K562 (cell line): ENCODE data around the gene MUC22. TPM values are rescaled to one million over a fixed set of nuclear protein-coding genes. Genes with fewer than 3 reads are reported as not detected.

Source experiments
- ATAC-seq: fragments of 200-7000 bp; cut with Tn5 transposase; 3 replicates; pipeline ENCODE4 v1.9.1; 2020; ENCODE audit warnings: moderate library complexity
- BruUV-seq: library from RNA; stranded (reverse); fragments of 400-500 nt; replicated peaks from 2 replicates; lab custom pipeline; 2021; lab: Mats Ljungman, UMichigan
- CTCF ChIA-PET: fragments of 300-600 bp; formaldehyde crosslinking; extraction: SDS; loops from one replicate; lab custom pipeline; 2021; ENCODE audit warnings: low intra/inter-chr PET ratio; lab: Yijun Ruan, JAX
- POLR2A ChIA-PET: fragments of 300-600, 350-650 bp; sonication (Branson Sonifier 250); formaldehyde crosslinking; extraction: SDS; loops from one replicate; lab custom pipeline; 2021; ENCODE audit warnings: antibody characterized with exemption, inconsistent platforms; lab: Yijun Ruan, JAX
- DNase-seq, 4 experiments: peaks; one replicate each; pipeline versions ENCODE4 v3.0.0 to v3.0.0-alpha.2; 2011 to 2018; ENCODE audit warnings: low spot score in 3 of 4, mixed read lengths in 3 of 4; ENCODE audit errors: extremely low read depth in 1 of 4
- FAIRE-seq: peaks from 2 replicates; lab custom pipeline; 2011; peaks lifted over from hg19 to GRCh38; lab: Jason Lieb, UNC
- H2AFZ ChIP-seq: 2 replicates; pipeline ENCODE4 v1.6.0; 2011; ENCODE audit warnings: low read depth, low read length, control low read depth, inconsistent platforms
- H3K27ac ChIP-seq: fragments of 200-600 bp; 3 replicates; pipeline ENCODE4 v1.8.0; 2011; ENCODE audit warnings: low read depth, mild to moderate bottlenecking, control low read depth, inconsistent platforms, low read length, moderate library complexity, mixed read lengths; ENCODE audit errors: extremely low read depth
- H3K27me3 ChIP-seq, 2 experiments: fragments of 300-600 bp in 1 of 2; 2 replicates in 1 of 2; 3 replicates in 1 of 2; pipeline versions ENCODE4 v1.6.0 to v1.8.0; 2011; ENCODE audit warnings: inconsistent platforms in 2 of 2, low read length in 2 of 2, mild to moderate bottlenecking in 1 of 2, mixed read lengths in 1 of 2, moderate library complexity in 1 of 2; ENCODE audit not compliant: control insufficient read depth in 2 of 2, insufficient read depth in 2 of 2
- H3K36me3 ChIP-seq: fragments of 300-600 bp; 3 replicates; pipeline ENCODE4 v1.8.0; 2011; ENCODE audit warnings: mild to moderate bottlenecking, low read length, inconsistent platforms; ENCODE audit not compliant: control insufficient read depth, insufficient read depth
- H3K4me1 ChIP-seq, 2 experiments: fragments of 200-600 bp in 1 of 2; replicated peaks in 1 of 2; 2 replicates in 1 of 2; 3 replicates in 1 of 2; pipeline versions ENCODE4 v1.5.1 to v1.8.0; 2011; ENCODE audit warnings: inconsistent platforms in 2 of 2, low read length in 2 of 2, mild to moderate bottlenecking in 1 of 2, mixed read lengths in 1 of 2, moderate library complexity in 1 of 2; ENCODE audit not compliant: control insufficient read depth in 2 of 2, insufficient read depth in 2 of 2
- H3K4me2 ChIP-seq: 2 replicates; pipeline ENCODE4 v1.6.1; 2011; ENCODE audit warnings: low read length, control low read depth, inconsistent platforms, mixed read lengths; ENCODE audit not compliant: insufficient read depth
- H3K4me3 ChIP-seq: fragments of 200-600 bp; sonication (generic), shearing (Covaris generic); 2 replicates; pipeline ENCODE4 v1.5.1; 2016; ENCODE audit warnings: control low read depth, inconsistent platforms
- H3K79me2 ChIP-seq: fragments of 200-600 bp; 3 replicates; pipeline ENCODE4 v1.8.0; 2011; ENCODE audit warnings: low read length, inconsistent platforms; ENCODE audit not compliant: control insufficient read depth, insufficient read depth
- H3K9ac ChIP-seq, 2 experiments: 2 replicates each; pipeline versions ENCODE4 v1.6.0 to v1.6.1; 2011; ENCODE audit warnings: low read depth in 2 of 2, low read length in 2 of 2, control low read depth in 1 of 2, inconsistent platforms in 1 of 2, mild to moderate bottlenecking in 1 of 2, mixed read lengths in 1 of 2; ENCODE audit not compliant: insufficient read depth in 1 of 2
- H3K9me1 ChIP-seq: one replicate; pipeline ENCODE4 v1.6.0; 2011; ENCODE audit warnings: inconsistent platforms, mild to moderate bottlenecking, low read length, moderate library complexity; ENCODE audit not compliant: control insufficient read depth, insufficient read depth
- H3K9me3 ChIP-seq: replicated peaks from 2 replicates; pipeline ENCODE4 v1.5.1; 2011; ENCODE audit warnings: low read depth, low read length, inconsistent platforms; ENCODE audit not compliant: control insufficient read depth, insufficient read depth
- H4K20me1 ChIP-seq: replicated peaks from 2 replicates; pipeline ENCODE4 v1.6.1; 2011; ENCODE audit warnings: low read length, inconsistent platforms, mixed read lengths; ENCODE audit not compliant: control insufficient read depth, insufficient read depth
- BHLHE40 ChIP-seq: IDR thresholded peaks from 2 replicates; pipeline ENCODE4 v1.6.1; 2011; ENCODE audit warnings: low read length, improper control_type of control experiment
- CBX1 ChIP-seq: sonication (generic); IDR thresholded peaks from 2 replicates; pipeline ENCODE4 v1.6.1; 2016; ENCODE audit warnings: antibody characterized with exemption, low read depth, mild to moderate bottlenecking
- EP300 ChIP-seq: IDR thresholded peaks from 2 replicates; pipeline ENCODE4 v1.6.1; 2012; ENCODE audit warnings: low read length, improper control_type of control experiment
- GABPA ChIP-seq: fragments of 200-800 bp; sonication (Bioruptor generic); conservative IDR thresholded peaks from 2 replicates; pipeline ENCODE4 v1.6.1; 2016; ENCODE audit warnings: low read depth, missing genetic modification characterization, missing compliant biosample characterization
- HMGN3 ChIP-seq: IDR thresholded peaks from 2 replicates; pipeline ENCODE4 v1.6.1; 2011; ENCODE audit warnings: borderline replicate concordance, low read depth, mild to moderate bottlenecking, mixed read lengths, low read length; ENCODE audit not compliant: insufficient read length; ENCODE audit errors: extremely low read depth
- HNRNPLL ChIP-seq: fragments of 200-400 bp; formaldehyde crosslinking; IDR thresholded peaks from 2 replicates; pipeline ENCODE4 v1.6.1; 2017; ENCODE audit warnings: low read length, low read depth, mild to moderate bottlenecking; ENCODE audit not compliant: poor library complexity, severe bottlenecking
- KLF16 ChIP-seq: IDR thresholded peaks from 2 replicates; pipeline ENCODE4 v1.6.1; 2016; ENCODE audit warnings: antibody characterized with exemption
- NFXL1 ChIP-seq: fragments of 450-650 bp; formaldehyde crosslinking; IDR thresholded peaks from 2 replicates; pipeline ENCODE4 v1.4.0; 2021; ENCODE audit warnings: mild to moderate bottlenecking
- NR1H2 ChIP-seq: sonication (generic); formaldehyde crosslinking; IDR thresholded peaks from 2 replicates; pipeline ENCODE4 v1.4.0; 2020; ENCODE audit warnings: mild to moderate bottlenecking, missing genetic modification reagents
- NRF1 ChIP-seq, 2 experiments: fragments of 450-650 bp; IDR thresholded peaks in 1 of 2; conservative IDR thresholded peaks in 1 of 2; 2 replicates each; pipeline ENCODE4 v1.6.1; 2014; ENCODE audit warnings: mild to moderate bottlenecking in 2 of 2
- PHB2 ChIP-seq: fragments of 450-650 bp; IDR thresholded peaks from 2 replicates; pipeline ENCODE4 v1.6.1; 2017; ENCODE audit warnings: low read depth
- RCOR1 ChIP-seq, 2 experiments: IDR thresholded peaks; 2 replicates each; pipeline ENCODE4 v1.6.1; 2012; ENCODE audit warnings: low read depth in 2 of 2, low read length in 2 of 2, borderline replicate concordance in 1 of 2, improper control_type of control experiment in 1 of 2
- SIN3B ChIP-seq: fragments of 450-650 bp; IDR thresholded peaks from 2 replicates; pipeline ENCODE4 v1.6.1; 2017; ENCODE audit warnings: low read depth, mild to moderate bottlenecking, moderate library complexity
- STAG1 ChIP-seq: sonication (generic); formaldehyde crosslinking; IDR thresholded peaks from 2 replicates; pipeline ENCODE4 v1.5.0; 2020; ENCODE audit warnings: missing genetic modification reagents, borderline replicate concordance
- TEAD1 ChIP-seq, 2 experiments: fragments of 450-650 bp in 1 of 2; sonication (generic) in 1 of 2; formaldehyde crosslinking; IDR thresholded peaks; 2 replicates each; pipeline versions ENCODE4 v1.4.0 to v1.8.0; 2020 to 2022; ENCODE audit warnings: mild to moderate bottlenecking in 2 of 2, missing genetic modification reagents in 1 of 2
- TOE1 ChIP-seq, 2 experiments: fragments of 450-650 bp in 1 of 2; sonication (generic) in 1 of 2; formaldehyde crosslinking in 1 of 2; IDR thresholded peaks; 2 replicates each; pipeline versions ENCODE4 v1.7.1 to v1.8.0; 2016 to 2022; ENCODE audit warnings: borderline replicate concordance in 2 of 2, mild to moderate bottlenecking in 2 of 2, antibody characterized with exemption in 1 of 2, inconsistent platforms in 1 of 2, low read depth in 1 of 2, missing genetic modification reagents in 1 of 2, moderate library complexity in 1 of 2
- WGBS: fragments of 100-300 bp; shearing (Covaris generic); methylation state at CpG from one replicate; pipeline ENCODE4 v1.1.6; 2016; ENCODE audit warnings: low coverage, mixed read lengths; ENCODE audit not compliant: insufficient coverage; ENCODE audit errors: missing lambda C conversion rate; 5-methylcytosine and 5-hydroxymethylcytosine counted together
- in situ Hi-C: fragments of 300-500 bp; cut with MboI; formaldehyde crosslinking; loops from 4 replicates; pipeline ENCODE4 v1.15.0; 2018; ENCODE audit warnings: inconsistent platforms, mixed read lengths
- intact Hi-C: fragments of 100-400 bp; cut with micrococcal nuclease; formaldehyde crosslinking; loops from 2 replicates; pipeline ENCODE4 v1.14.2; 2022
- polyA plus RNA-seq, 8 experiments: library from polyadenylated mRNA; depleted of rRNA in 4 of 8; stranded (reverse) in 5 of 8; unstranded in 3 of 8; fragments of >200 nt; fragmentation: Nextera tagmentation in 2 of 8; fragmentation: Illumina TruSeq in 1 of 8; extraction: Ambion mirVana in 2 of 8; extraction: Trizol in 1 of 8; gene quantifications; 2 replicates each; pipeline versions ENCODE4 v1.2.1 to v1.2.3, GENCODE V29; 2011 to 2014; ENCODE audit warnings: inconsistent platforms in 1 of 8, missing spikeins in 1 of 8
- total RNA-seq, 7 experiments: library from RNA; depleted of rRNA in 6 of 7; stranded (reverse); fragments of >200 nt in 6 of 7; fragmentation: Illumina TruSeq in 2 of 7; extraction: Trizol in 2 of 7; gene quantifications; 2 replicates each; pipeline versions ENCODE4 v1.2.1 to v1.2.3, GENCODE V29; 2011 to 2021; ENCODE audit warnings: low replicate concordance in 1 of 7
- TF ChIP-seq, protein P1 (sequence below), 3 experiments: IDR thresholded peaks in 2 of 3; conservative IDR thresholded peaks in 1 of 3; 2 replicates each; pipeline ENCODE4 v1.5.1; 2011 to 2012; ENCODE audit warnings: low read length in 3 of 3, mild to moderate bottlenecking in 3 of 3, control low read depth in 2 of 3, improper control_type of control experiment in 1 of 3, inconsistent platforms in 1 of 3, low read depth in 1 of 3, mixed read lengths in 1 of 3, moderate library complexity in 1 of 3; ENCODE audit not compliant: insufficient read depth in 2 of 3

MUC22 gene
- total and polyA plus RNA-seq, 9 of the 15 experiments (the other 6 are each of a cell fraction or from before 2014, with no cell fraction given), result 0.01 to 0.03 TPM; not detected in 7

DNA sequence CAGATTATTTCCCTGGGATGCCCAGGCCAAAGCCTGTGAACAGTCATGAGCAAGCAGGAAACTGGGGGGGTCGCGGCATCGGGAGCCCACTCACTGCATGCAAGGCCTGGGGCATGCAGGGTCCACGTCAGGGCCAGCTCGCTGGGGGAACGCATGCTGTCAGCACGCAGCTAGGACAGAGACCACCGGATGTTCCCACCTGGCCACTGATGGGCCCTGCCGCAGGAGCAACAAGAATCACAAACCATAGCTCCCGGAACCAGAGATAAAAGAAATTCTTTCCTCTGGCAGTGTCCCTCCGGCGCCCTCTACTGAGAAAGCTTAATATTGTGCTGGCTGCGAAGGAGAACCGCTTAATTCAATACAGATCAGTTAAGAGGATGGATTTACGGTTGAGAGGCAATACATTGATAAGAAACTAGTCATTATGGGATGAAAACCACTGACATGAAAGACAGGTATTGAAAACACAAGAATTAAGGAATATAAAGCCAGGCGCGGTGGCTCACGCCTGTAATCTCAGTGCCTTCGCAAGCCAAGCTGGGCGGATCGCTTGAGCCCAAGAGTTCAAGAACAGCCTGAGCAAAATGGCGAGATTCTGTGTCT lies 69.5 kb downstream of the MUC22 start:
- H3K4me2 ChIP-seq, result peak overlapping the region; percentile 22; the same call in 1 of the 2 replicates
- WGBS, result 30% methylated on average over 22 of the region's 22 CpGs
- no peak overlapping the region for H3K4me3 ChIP-seq
- no peaks in the 10 kb centered on the region for H3K9me3 ChIP-seq
- H3K36me3 ChIP-seq, result no peaks in the 10 kb centered on the region
- CTCF ChIA-PET, result interaction anchor here (0.6 to 2.6 kb wide), 9 partner anchors 21 to 596 kb away, joined by 3 to 18 read pairs (median 5); partner anchors contain the start of gene VARS2
- DNase-seq (peak; percentile 43 to 79 (median 56)), FAIRE-seq (peak; percentile 91), ATAC-seq (peak; percentile 80)
- BruUV-seq, result no TSS peak
- intact Hi-C loops, result loop anchor here (5.0 kb wide), 2 partner anchors 202 to 337 kb away; partner anchors contain the start of genes FLOT1 and IER3
- peak overlapping the region; percentile 54; the same call in 1 of the 2 replicates for H2AFZ ChIP-seq
- H4K20me1 ChIP-seq, result no peaks in the 10 kb centered on the region
- H3K79me2 ChIP-seq, result no peaks in the 10 kb centered on the region
- peaks cover 6% of the 10 kb centered on the region in 2 experiments; a peak in 4 of 5 replicates for H3K4me1 ChIP-seq
- H3K27me3 ChIP-seq, result no peaks in the 10 kb centered on the region
- H3K27ac ChIP-seq, result no peak overlapping the region
- H3K9me1 ChIP-seq, result no peaks in the 10 kb centered on the region
- in situ Hi-C loops, result loop anchor here (5.0 to 10.0 kb wide), 4 partner anchors 162 to 405 kb away; partner anchors contain the start of genes DHX16, FLOT1 and IER3
- 0 out of 4 replicates have a peak overlapping the region, but pooled peaks of 1 of the 2 experiments have one; percentile 57 for H3K9ac ChIP-seq
- POLR2A ChIA-PET, result interaction anchor here (0.7 to 1.8 kb wide), 11 partner anchors 9 to 352 kb away, joined by 3 to 8 read pairs (median 3); partner anchors contain the start of gene VARS2
- TF ChIP-seq BHLHE40 (0 out of 2 replicates have a peak, but pooled peaks have one; percentile 9), NFXL1 (no peak), HMGN3 (peak; percentile 39), KLF16 (0 out of 2 replicates have a peak, but pooled peaks have one; percentile 50), TOE1 (IDR thresholded peaks at IDR 0.05; ENCODE audit: borderline replicate concordance) (no peak), TOE1 (CRISPR knock-in tag; IDR thresholded peaks at IDR 0.05; ENCODE audit: borderline replicate concordance, low read depth) (no peak), RCOR1 (IDR thresholded peaks at IDR 0.05; ENCODE audit: borderline replicate concordance in 1 of 2, low read depth in 2 of 2, low read length in 2 of 2) (peak in 1 of 2 experiments; percentile 43; a peak in 1 of 4 replicates), TEAD1 (CRISPR knock-in tag; IDR thresholded peaks at IDR 0.05) (peak in 1 of 2 experiments; percentile 34; a peak in 1 of 4 replicates), NR1H2 (no peak), STAG1 (peak; percentile 73; the same call in 1 of the 2 replicates), EP300 (0 out of 2 replicates have a peak, but pooled peaks have one; percentile 44), SIN3B (no peak; the same call in 1 of the 2 replicates), HNRNPLL (no peak), NRF1 (conservative IDR thresholded peaks at IDR 0.05 in 1 of 2, IDR thresholded peaks at IDR 0.05 in 1 of 2) (0 out of 4 replicates have a peak, but pooled peaks of 1 of the 2 experiments have one; percentile 13), CBX1 (no peak), PHB2 (no peak), GABPA (no peak)
- TF ChIP-seq, protein P1, sequence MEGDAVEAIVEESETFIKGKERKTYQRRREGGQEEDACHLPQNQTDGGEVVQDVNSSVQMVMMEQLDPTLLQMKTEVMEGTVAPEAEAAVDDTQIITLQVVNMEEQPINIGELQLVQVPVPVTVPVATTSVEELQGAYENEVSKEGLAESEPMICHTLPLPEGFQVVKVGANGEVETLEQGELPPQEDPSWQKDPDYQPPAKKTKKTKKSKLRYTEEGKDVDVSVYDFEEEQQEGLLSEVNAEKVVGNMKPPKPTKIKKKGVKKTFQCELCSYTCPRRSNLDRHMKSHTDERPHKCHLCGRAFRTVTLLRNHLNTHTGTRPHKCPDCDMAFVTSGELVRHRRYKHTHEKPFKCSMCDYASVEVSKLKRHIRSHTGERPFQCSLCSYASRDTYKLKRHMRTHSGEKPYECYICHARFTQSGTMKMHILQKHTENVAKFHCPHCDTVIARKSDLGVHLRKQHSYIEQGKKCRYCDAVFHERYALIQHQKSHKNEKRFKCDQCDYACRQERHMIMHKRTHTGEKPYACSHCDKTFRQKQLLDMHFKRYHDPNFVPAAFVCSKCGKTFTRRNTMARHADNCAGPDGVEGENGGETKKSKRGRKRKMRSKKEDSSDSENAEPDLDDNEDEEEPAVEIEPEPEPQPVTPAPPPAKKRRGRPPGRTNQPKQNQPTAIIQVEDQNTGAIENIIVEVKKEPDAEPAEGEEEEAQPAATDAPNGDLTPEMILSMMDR (IDR thresholded peaks at IDR 0.05 in 2 of 3, conservative IDR thresholded peaks at IDR 0.05 in 1 of 3; ENCODE audit: insufficient read depth in 2 of 3, low read depth in 1 of 3, low read length in 3 of 3), result peak; percentile 85 to 95 (median 89)
